OCI-LY3 (cell line): Measurements from ENCODE around the gene SMIM15.

Source experiments
- EZH2phosphoT487 ChIP-seq: fragments of 200-600 bp; shearing (Covaris generic); IDR thresholded peaks from 2 replicates; pipeline ENCODE4 v1.6.1; 2018; ENCODE audit warnings: antibody characterized with exemption, mixed run types, low read depth
- TF ChIP-seq, protein P1 (sequence below): fragments of 200-600, 300-600 bp; sonication (generic); IDR thresholded peaks from 2 replicates; pipeline ENCODE4 v1.5.1; 2014; ENCODE audit warnings: antibody characterized with exemption, low read length, low read depth

GRCh38 chr5:61148515-61148914 is 13.8 kb downstream of the SMIM15 start:
- TF ChIP-seq, protein P1, sequence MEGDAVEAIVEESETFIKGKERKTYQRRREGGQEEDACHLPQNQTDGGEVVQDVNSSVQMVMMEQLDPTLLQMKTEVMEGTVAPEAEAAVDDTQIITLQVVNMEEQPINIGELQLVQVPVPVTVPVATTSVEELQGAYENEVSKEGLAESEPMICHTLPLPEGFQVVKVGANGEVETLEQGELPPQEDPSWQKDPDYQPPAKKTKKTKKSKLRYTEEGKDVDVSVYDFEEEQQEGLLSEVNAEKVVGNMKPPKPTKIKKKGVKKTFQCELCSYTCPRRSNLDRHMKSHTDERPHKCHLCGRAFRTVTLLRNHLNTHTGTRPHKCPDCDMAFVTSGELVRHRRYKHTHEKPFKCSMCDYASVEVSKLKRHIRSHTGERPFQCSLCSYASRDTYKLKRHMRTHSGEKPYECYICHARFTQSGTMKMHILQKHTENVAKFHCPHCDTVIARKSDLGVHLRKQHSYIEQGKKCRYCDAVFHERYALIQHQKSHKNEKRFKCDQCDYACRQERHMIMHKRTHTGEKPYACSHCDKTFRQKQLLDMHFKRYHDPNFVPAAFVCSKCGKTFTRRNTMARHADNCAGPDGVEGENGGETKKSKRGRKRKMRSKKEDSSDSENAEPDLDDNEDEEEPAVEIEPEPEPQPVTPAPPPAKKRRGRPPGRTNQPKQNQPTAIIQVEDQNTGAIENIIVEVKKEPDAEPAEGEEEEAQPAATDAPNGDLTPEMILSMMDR, result no peak
- no peak for TF ChIP-seq EZH2phosphoT487
